ENCODE measurements around the gene NKG7. TPM values are rescaled to one million over a fixed set of nuclear protein-coding genes. Genes with fewer than 3 reads are reported as not detected.

Gene NKG7
- total RNA-seq, 4 donors from 2014 or later, result 0.73 to 1.2 TPM; not detected in 2

- Histone ChIP-seq H3K4me3 (no peak overlapping the region), H3K27ac (no peak overlapping the region), H3K9me3 (no peaks in the 10 kb centered on the region), H3K36me3 (no peaks in the 10 kb centered on the region), H3K27me3 (no peaks in the 10 kb centered on the region), H3K4me1 (peaks cover 4% of the 10 kb centered on the region in 2 donors)
- in situ Hi-C loops (cut with MboI; ENCODE audit: low sequenced_read_pairs in 4 of 4), result no loop called here
- DNase-seq, result no peak
- no peak for ATAC-seq
- intact Hi-C loops (cut with DNase I; ENCODE audit: low total_unique reads), result no loop called here
- TF ChIP-seq POLR2A (IDR thresholded peaks at IDR 0.05), result no peak
- TF ChIP-seq, protein P1, sequence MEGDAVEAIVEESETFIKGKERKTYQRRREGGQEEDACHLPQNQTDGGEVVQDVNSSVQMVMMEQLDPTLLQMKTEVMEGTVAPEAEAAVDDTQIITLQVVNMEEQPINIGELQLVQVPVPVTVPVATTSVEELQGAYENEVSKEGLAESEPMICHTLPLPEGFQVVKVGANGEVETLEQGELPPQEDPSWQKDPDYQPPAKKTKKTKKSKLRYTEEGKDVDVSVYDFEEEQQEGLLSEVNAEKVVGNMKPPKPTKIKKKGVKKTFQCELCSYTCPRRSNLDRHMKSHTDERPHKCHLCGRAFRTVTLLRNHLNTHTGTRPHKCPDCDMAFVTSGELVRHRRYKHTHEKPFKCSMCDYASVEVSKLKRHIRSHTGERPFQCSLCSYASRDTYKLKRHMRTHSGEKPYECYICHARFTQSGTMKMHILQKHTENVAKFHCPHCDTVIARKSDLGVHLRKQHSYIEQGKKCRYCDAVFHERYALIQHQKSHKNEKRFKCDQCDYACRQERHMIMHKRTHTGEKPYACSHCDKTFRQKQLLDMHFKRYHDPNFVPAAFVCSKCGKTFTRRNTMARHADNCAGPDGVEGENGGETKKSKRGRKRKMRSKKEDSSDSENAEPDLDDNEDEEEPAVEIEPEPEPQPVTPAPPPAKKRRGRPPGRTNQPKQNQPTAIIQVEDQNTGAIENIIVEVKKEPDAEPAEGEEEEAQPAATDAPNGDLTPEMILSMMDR (IDR thresholded peaks at IDR 0.05 in 4 of 5, conservative IDR thresholded peaks at IDR 0.05 in 1 of 5), result no peak
Measured at GRCh38 chr19:51370230-51370629, 2.2 kb downstream of the NKG7 start.

GRCh38 chr19:51368366-51369282, 3.8 kb downstream of the NKG7 start, which contains the start of gene CLDND2:
CLDND2 (minus strand) TSS chr19:51369003; CDS start chr19:51368577, 426 bp downstream.
- H3K4me1 ChIP-seq, result peaks cover 7 to 17% of the 10 kb centered on the region in 2 donors
- TF ChIP-seq, protein P1 (IDR thresholded peaks at IDR 0.05 in 4 of 5, conservative IDR thresholded peaks at IDR 0.05 in 1 of 5), result no peak
- no peak for TF ChIP-seq POLR2A (IDR thresholded peaks at IDR 0.05)
- H3K27me3 ChIP-seq, result no peaks in the 10 kb centered on the region
- no peaks in the 10 kb centered on the region for H3K36me3 ChIP-seq
- no peaks in the 10 kb centered on the region for H3K9me3 ChIP-seq
- H3K4me3 ChIP-seq, result peak within 1 kb of the TSS; percentile 88 to 95 (median 92)
- in situ Hi-C loops (cut with MboI; ENCODE audit: low sequenced_read_pairs in 4 of 4), result no loop called here
- DNase-seq (no peak), ATAC-seq (no peak)
- intact Hi-C loops (cut with DNase I; ENCODE audit: low total_unique reads), result loop anchor here (5.0 to 10.0 kb wide), 6 partner anchors 261 to 1601 kb away; partner anchors contain the start of genes AP2A1, ASPDH, CTU1 and JOSD2
- H3K27ac ChIP-seq, result peak within 1 kb of the TSS; percentile 91 to 98 (median 94)

GRCh38 chr19:51367565-51368365, 4.7 kb downstream of the NKG7 start:
- Histone ChIP-seq H3K27me3 (no peaks in the 10 kb centered on the region), H3K4me3 (peak overlapping the region; percentile 88 to 95 (median 92)), H3K36me3 (no peaks in the 10 kb centered on the region), H3K4me1 (peaks cover 8 to 19% of the 10 kb centered on the region in 2 donors), H3K9me3 (no peaks in the 10 kb centered on the region), H3K27ac (peak overlapping the region; percentile 91 to 98 (median 94))
- ATAC-seq (peak; percentile 64 to 71), DNase-seq (peak; percentile 96 to 98)
- intact Hi-C loops (cut with DNase I; ENCODE audit: low total_unique reads), result loop anchor here (1.0 to 10.0 kb wide), 9 partner anchors 28 to 1600 kb away; partner anchors contain the start of genes AP2A1, ASPDH, CTU1 and JOSD2
- in situ Hi-C loops (cut with MboI; ENCODE audit: low sequenced_read_pairs in 4 of 4), result no loop called here
- TF ChIP-seq, protein P1 (IDR thresholded peaks at IDR 0.05 in 4 of 5, conservative IDR thresholded peaks at IDR 0.05 in 1 of 5), result no peak
- TF ChIP-seq POLR2A (IDR thresholded peaks at IDR 0.05), result no peak

- no peaks in the 10 kb centered on the region for H3K9me3 ChIP-seq
- intact Hi-C loops (cut with DNase I; ENCODE audit: low total_unique reads) (loop anchor here (1.0 to 10.0 kb wide), 9 partner anchors 28 to 1600 kb away; partner anchors contain the start of genes AP2A1, ASPDH, CTU1 and JOSD2), in situ Hi-C loops (cut with MboI; ENCODE audit: low sequenced_read_pairs in 4 of 4) (no loop called here)
- peak overlapping the region; percentile 91 to 98 (median 94) for H3K27ac ChIP-seq
- no peaks in the 10 kb centered on the region for H3K36me3 ChIP-seq
- TF ChIP-seq, protein P1 (IDR thresholded peaks at IDR 0.05 in 4 of 5, conservative IDR thresholded peaks at IDR 0.05 in 1 of 5), result no peak
- TF ChIP-seq POLR2A (IDR thresholded peaks at IDR 0.05), result peak; percentile 88 to 90
- peaks cover 11 to 19% of the 10 kb centered on the region in 2 donors for H3K4me1 ChIP-seq
- ATAC-seq (peak; percentile 1 to 3), DNase-seq (no peak)
- H3K27me3 ChIP-seq, result no peaks in the 10 kb centered on the region
- peak overlapping the region; percentile 88 to 95 (median 92) for H3K4me3 ChIP-seq
Measured at GRCh38 chr19:51367255-51367564, 5.2 kb downstream of the NKG7 start.
